ENCODE data around the gene NUDT3. TPM values are rescaled to one million over a fixed set of nuclear protein-coding genes. Genes with fewer than 3 reads are reported as not detected.

NUDT3 gene
- total RNA-seq, 1 experiment from 2014 or later = 23.6 TPM

GRCh38 chr6:34315780-34316179 lies 76.7 kb downstream of the NUDT3 start:
- no peak for TF ChIP-seq CTCF (IDR thresholded peaks at IDR 0.05; ENCODE audit: unreplicated experiment)
- intact Hi-C loops (cut with micrococcal nuclease) = no loop called here
- Mint-ChIP-seq H3K9me3 (ENCODE audit: unreplicated experiment) (no peaks in the 10 kb centered on the region), H3K36me3 (ENCODE audit: insufficient read depth, unreplicated experiment) (no peaks in the 10 kb centered on the region), H3K4me3 (ENCODE audit: unreplicated experiment) (no peak overlapping the region), H3K27me3 (ENCODE audit: insufficient read depth, unreplicated experiment) (no peaks in the 10 kb centered on the region), H3K4me1 (ENCODE audit: insufficient read depth, unreplicated experiment) (no peaks in the 10 kb centered on the region), H3K27ac (ENCODE audit: low read depth, unreplicated experiment) (no peak overlapping the region)
- ChIA-PET CTCF (interaction anchor here (1.1 kb wide), 1 partner anchor 66 kb away, joined by 4 read pairs; no protein-coding TSS in a partner anchor), POLR2A (interaction anchor here (1.3 kb wide), 1 partner anchor 67 kb away, joined by 3 read pairs; the partner anchor contains the start of gene SMIM29)
- no peak for DNase-seq (ENCODE audit: unreplicated experiment)
- BruUV-seq (replicated peaks) = no TSS peak

- Mint-ChIP-seq H3K36me3 (ENCODE audit: insufficient read depth, unreplicated experiment) (no peaks in the 10 kb centered on the region), H3K4me1 (ENCODE audit: insufficient read depth, unreplicated experiment) (no peaks in the 10 kb centered on the region), H3K27ac (ENCODE audit: low read depth, unreplicated experiment) (no peak overlapping the region), H3K4me3 (ENCODE audit: unreplicated experiment) (no peak overlapping the region), H3K27me3 (ENCODE audit: insufficient read depth, unreplicated experiment) (no peaks in the 10 kb centered on the region), H3K9me3 (ENCODE audit: unreplicated experiment) (no peaks in the 10 kb centered on the region)
- no TSS peak for BruUV-seq (replicated peaks)
- CTCF ChIA-PET = no interaction called here
- no peak for TF ChIP-seq CTCF (IDR thresholded peaks at IDR 0.05; ENCODE audit: unreplicated experiment)
- DNase-seq (ENCODE audit: unreplicated experiment) = no peak
- POLR2A ChIA-PET = interaction anchor here (1.3 kb wide), 1 partner anchor 67 kb away, joined by 3 read pairs; the partner anchor contains the start of gene SMIM29
- intact Hi-C loops (cut with micrococcal nuclease) = no loop called here
Measured at GRCh38 chr6:34315256-34315655, 77.2 kb downstream of the NUDT3 start.

GRCh38 chr6:34312259-34312658 lies 80.2 kb downstream of the NUDT3 start:
- no TSS peak for BruUV-seq (replicated peaks)
- intact Hi-C loops (cut with micrococcal nuclease) = no loop called here
- ChIA-PET CTCF (interaction anchor here (0.6 to 1.1 kb wide), 2 partner anchors 45 to 62 kb away, joined by 3 to 4 read pairs; no protein-coding TSS in a partner anchor), POLR2A (no interaction called here)
- Mint-ChIP-seq H3K27ac (ENCODE audit: low read depth, unreplicated experiment) (no peak overlapping the region), H3K9me3 (ENCODE audit: unreplicated experiment) (no peaks in the 10 kb centered on the region), H3K4me3 (ENCODE audit: unreplicated experiment) (no peak overlapping the region), H3K27me3 (ENCODE audit: insufficient read depth, unreplicated experiment) (no peaks in the 10 kb centered on the region), H3K36me3 (ENCODE audit: insufficient read depth, unreplicated experiment) (no peaks in the 10 kb centered on the region), H3K4me1 (ENCODE audit: insufficient read depth, unreplicated experiment) (no peaks in the 10 kb centered on the region)
- no peak for DNase-seq (ENCODE audit: unreplicated experiment)
- no peak for TF ChIP-seq CTCF (IDR thresholded peaks at IDR 0.05; ENCODE audit: unreplicated experiment)

GRCh38 chr6:34310817-34311216 lies 81.7 kb downstream of the NUDT3 start:
- intact Hi-C loops (cut with micrococcal nuclease) = no loop called here
- no peaks in the 10 kb centered on the region for H3K4me1 Mint-ChIP-seq (ENCODE audit: insufficient read depth, unreplicated experiment)
- H3K4me3 Mint-ChIP-seq (ENCODE audit: unreplicated experiment) = no peak overlapping the region
- H3K27ac Mint-ChIP-seq (ENCODE audit: low read depth, unreplicated experiment) = no peak overlapping the region
- no peaks in the 10 kb centered on the region for H3K36me3 Mint-ChIP-seq (ENCODE audit: insufficient read depth, unreplicated experiment)
- TF ChIP-seq CTCF (IDR thresholded peaks at IDR 0.05; ENCODE audit: unreplicated experiment) = no peak
- H3K9me3 Mint-ChIP-seq (ENCODE audit: unreplicated experiment) = no peaks in the 10 kb centered on the region
- POLR2A ChIA-PET = interaction anchor here (0.6 kb wide), 1 partner anchor 30 kb away, joined by 3 read pairs; no protein-coding TSS in a partner anchor
- CTCF ChIA-PET = no interaction called here
- H3K27me3 Mint-ChIP-seq (ENCODE audit: insufficient read depth, unreplicated experiment) = no peaks in the 10 kb centered on the region
- no TSS peak for BruUV-seq (replicated peaks)
- no peak for DNase-seq (ENCODE audit: unreplicated experiment)
